ENCODE measurements around the gene ACSBG1. TPM values are rescaled to one million over a fixed set of nuclear protein-coding genes. Genes with fewer than 3 reads are reported as not detected.

ACSBG1 gene
- total RNA-seq, 1 donor from 2014 or later: not detected

DNA sequence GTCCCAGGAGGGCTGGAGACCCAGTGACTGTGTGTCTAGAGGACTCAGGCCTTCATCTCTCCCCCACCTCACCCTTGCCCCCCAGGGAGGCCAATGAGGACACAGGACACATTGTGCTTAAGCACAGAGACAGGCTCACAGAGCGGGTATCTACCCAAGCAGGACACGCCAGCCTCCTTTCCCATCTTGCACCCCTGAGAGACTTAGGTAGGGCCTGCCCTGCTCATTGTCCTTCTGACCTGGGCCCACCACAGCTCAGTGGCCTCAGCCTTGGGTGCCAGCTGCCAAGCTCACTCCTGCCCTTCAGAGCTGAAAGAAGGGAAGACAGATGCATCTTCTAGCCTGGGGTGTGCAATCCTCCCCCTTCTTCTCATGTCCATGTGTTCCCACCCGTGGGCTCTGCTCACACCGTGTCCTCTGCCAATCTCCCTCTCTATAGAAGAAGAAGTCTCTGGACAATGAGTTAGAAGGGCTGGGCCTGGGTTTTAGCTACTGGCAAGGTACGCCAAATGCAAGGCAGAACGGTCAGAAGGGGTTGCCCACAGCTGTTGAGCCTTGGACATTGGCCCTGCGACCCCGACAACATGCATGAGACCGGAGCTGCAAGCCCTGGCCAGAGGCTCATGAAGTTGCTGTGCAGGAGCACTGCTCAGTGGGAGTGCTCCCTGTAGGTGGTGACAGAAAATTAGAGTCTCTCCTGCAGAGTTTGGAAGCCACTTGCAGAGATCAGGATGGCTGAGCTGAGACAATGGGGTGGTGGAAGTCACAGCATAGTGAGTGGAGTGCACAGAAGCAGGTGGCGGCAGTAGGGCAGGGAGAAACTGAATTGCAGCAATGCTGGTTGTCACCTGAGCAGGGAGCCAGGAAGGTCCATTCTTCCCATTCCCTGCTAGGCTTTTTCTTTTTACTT lies 32.8 kb downstream of the ACSBG1 start:
- no peaks in the 10 kb centered on the region for H3K36me3 ChIP-seq (ENCODE audit: control insufficient read depth, insufficient read depth, low read length)
- H3K4me3 ChIP-seq (ENCODE audit: low read depth, low read length): no peak overlapping the region
- peaks cover 4% of the 10 kb centered on the region for H3K27me3 ChIP-seq (ENCODE audit: control insufficient read depth, insufficient read depth, low read length)
- TF ChIP-seq, protein P1, sequence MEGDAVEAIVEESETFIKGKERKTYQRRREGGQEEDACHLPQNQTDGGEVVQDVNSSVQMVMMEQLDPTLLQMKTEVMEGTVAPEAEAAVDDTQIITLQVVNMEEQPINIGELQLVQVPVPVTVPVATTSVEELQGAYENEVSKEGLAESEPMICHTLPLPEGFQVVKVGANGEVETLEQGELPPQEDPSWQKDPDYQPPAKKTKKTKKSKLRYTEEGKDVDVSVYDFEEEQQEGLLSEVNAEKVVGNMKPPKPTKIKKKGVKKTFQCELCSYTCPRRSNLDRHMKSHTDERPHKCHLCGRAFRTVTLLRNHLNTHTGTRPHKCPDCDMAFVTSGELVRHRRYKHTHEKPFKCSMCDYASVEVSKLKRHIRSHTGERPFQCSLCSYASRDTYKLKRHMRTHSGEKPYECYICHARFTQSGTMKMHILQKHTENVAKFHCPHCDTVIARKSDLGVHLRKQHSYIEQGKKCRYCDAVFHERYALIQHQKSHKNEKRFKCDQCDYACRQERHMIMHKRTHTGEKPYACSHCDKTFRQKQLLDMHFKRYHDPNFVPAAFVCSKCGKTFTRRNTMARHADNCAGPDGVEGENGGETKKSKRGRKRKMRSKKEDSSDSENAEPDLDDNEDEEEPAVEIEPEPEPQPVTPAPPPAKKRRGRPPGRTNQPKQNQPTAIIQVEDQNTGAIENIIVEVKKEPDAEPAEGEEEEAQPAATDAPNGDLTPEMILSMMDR (IDR thresholded peaks at IDR 0.05; ENCODE audit: insufficient read depth, low read length, poor library complexity, severe bottlenecking): no peak
- no peak for DNase-seq (ENCODE audit: low read depth)

DNA sequence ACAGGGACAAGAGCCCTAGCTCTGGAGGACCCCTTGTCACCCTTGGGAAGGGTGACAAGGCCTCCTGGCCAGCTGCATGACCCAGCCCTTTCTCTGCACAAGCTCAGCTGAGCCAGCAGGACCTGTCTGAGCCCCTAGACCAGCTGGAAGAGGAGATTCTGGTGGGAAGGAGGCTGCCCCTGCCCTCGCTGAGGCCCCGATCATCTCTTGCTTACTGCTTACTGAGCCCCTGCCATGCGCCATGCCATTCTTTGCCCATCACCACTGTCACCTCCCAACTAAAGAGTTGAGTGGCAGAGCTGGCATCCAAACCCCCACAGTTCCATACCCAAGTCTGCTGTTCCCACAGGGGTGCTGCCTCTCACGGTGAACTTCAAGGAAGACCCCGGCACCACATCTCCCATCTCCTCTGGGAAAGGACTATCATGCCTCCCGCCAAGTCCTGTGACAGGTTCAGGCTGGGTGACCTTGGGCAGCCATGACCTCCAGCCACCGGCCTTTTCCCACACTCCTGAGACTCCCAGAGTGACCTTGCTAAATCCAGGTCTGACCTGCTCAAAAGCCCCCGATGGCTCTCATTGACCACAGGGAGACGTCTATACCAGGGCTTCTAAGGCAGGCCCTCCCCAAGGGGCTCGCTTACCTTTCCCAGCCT lies 34.0 kb downstream of the ACSBG1 start:
- H3K4me3 ChIP-seq (ENCODE audit: low read depth, low read length): no peak overlapping the region
- TF ChIP-seq, protein P1 (IDR thresholded peaks at IDR 0.05; ENCODE audit: insufficient read depth, low read length, poor library complexity, severe bottlenecking): no peak
- no peak for DNase-seq (ENCODE audit: low read depth)
- peaks cover 7% of the 10 kb centered on the region for H3K27me3 ChIP-seq (ENCODE audit: control insufficient read depth, insufficient read depth, low read length)
- no peaks in the 10 kb centered on the region for H3K36me3 ChIP-seq (ENCODE audit: control insufficient read depth, insufficient read depth, low read length)

DNA sequence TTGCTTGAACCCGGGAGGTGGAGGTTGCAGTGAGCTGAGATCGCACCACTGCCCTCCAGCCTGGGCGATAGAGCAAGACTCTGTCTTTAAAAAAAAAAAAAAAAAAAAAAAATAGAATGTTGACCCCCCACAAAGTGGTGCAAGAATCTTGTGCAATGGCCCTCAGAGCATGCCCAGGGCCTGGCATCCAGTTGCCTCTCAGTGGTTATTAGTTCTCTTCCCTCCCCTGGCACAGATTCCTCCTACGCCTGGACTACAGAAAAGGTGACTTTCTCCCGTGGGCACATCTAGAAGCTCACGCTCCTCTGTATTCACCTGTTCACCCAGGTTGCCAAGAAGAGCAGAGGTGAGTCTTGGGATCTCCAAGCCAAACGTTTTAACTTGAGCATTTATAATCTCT lies 36.7 kb downstream of the ACSBG1 start:
- no peak overlapping the region for H3K4me3 ChIP-seq (ENCODE audit: low read depth, low read length)
- TF ChIP-seq, protein P1 (IDR thresholded peaks at IDR 0.05; ENCODE audit: insufficient read depth, low read length, poor library complexity, severe bottlenecking): no peak
- DNase-seq (ENCODE audit: low read depth): no peak
- peaks cover 7% of the 10 kb centered on the region for H3K27me3 ChIP-seq (ENCODE audit: control insufficient read depth, insufficient read depth, low read length)
- no peaks in the 10 kb centered on the region for H3K36me3 ChIP-seq (ENCODE audit: control insufficient read depth, insufficient read depth, low read length)

DNA sequence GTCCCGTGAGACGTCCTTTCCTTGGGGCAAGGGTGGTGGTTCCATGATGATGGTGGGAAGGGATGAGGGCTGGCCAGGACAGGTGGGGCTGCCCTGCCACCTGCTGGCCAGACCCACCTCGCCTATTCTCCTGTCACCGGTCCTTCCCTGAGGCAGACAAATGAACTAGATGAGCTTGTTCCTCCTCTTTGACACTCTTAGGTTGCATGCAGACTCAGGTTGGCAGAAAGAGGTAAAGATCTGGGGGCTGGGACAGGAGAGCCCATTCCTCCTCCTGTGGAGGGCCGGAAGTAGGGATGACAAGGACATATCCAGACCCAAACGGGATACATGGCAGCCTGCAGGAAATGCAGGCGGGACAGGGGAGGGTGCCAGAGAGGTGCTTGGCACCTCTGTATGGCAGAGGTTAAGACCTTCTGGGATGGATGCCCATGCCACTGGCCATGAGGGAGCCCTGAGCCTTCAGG lies 38.6 kb downstream of the ACSBG1 start:
- H3K4me3 ChIP-seq (ENCODE audit: low read depth, low read length): no peak overlapping the region
- peaks cover 7% of the 10 kb centered on the region for H3K27me3 ChIP-seq (ENCODE audit: control insufficient read depth, insufficient read depth, low read length)
- no peak for DNase-seq (ENCODE audit: low read depth)
- no peaks in the 10 kb centered on the region for H3K36me3 ChIP-seq (ENCODE audit: control insufficient read depth, insufficient read depth, low read length)
- TF ChIP-seq, protein P1 (IDR thresholded peaks at IDR 0.05; ENCODE audit: insufficient read depth, low read length, poor library complexity, severe bottlenecking): peak; percentile 79

DNA sequence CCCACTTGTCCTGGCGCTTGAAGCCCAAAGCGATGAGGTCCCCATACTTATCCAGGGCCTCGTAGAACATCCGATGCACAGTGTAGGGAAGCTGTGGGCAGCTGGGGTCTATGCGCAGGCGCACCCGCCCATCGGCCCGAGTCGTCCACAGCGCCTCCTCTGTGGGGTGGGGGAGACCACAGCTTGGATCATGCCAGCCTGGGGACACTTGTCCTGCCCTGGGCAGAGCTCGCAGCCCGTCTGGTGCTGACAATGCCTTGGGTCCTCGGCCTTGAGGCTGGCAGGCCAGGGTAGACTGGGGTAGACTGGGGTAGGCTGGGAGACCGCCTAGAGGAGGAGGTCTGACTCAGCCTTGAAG lies 39.8 kb downstream of the ACSBG1 start:
- no peak overlapping the region for H3K4me3 ChIP-seq (ENCODE audit: low read depth, low read length)
- no peaks in the 10 kb centered on the region for H3K36me3 ChIP-seq (ENCODE audit: control insufficient read depth, insufficient read depth, low read length)
- TF ChIP-seq, protein P1 (IDR thresholded peaks at IDR 0.05; ENCODE audit: insufficient read depth, low read length, poor library complexity, severe bottlenecking): no peak
- peaks cover 3% of the 10 kb centered on the region for H3K27me3 ChIP-seq (ENCODE audit: control insufficient read depth, insufficient read depth, low read length)
- no peak for DNase-seq (ENCODE audit: low read depth)

All from kidney epithelial cell (primary cell).